ENCODE measurements around the gene MTERF2. TPM values are rescaled to one million over a fixed set of nuclear protein-coding genes. Genes with fewer than 3 reads are reported as not detected.
A peak's percentile ranks its signal among the peaks of the same experiment; 100 is the strongest.
"Not testable (repeated sequence)": the region's sequence is repeated elsewhere in the genome, so short reads cannot be mapped to it uniquely, and the experiment has no call there.

Gene MTERF2
- total RNA-seq, 1 donor from 2014 or later, result 6.9 TPM

GRCh38 chr12:107029081-107029480, 42.1 kb upstream of the MTERF2 start:
- TF ChIP-seq CTCF (IDR thresholded peaks at IDR 0.05; ENCODE audit: insufficient read depth, low read length, poor library complexity, severe bottlenecking), result no peak
- no peak overlapping the region for H3K4me3 ChIP-seq (ENCODE audit: low read depth, low read length)
- no peak for DNase-seq (ENCODE audit: low read depth)
- H3K27me3 ChIP-seq (ENCODE audit: control insufficient read depth, insufficient read depth, low read length), result no peaks in the 10 kb centered on the region
- H3K36me3 ChIP-seq (ENCODE audit: control insufficient read depth, insufficient read depth, low read length), result no peaks in the 10 kb centered on the region

- H3K27me3 ChIP-seq (ENCODE audit: control insufficient read depth, insufficient read depth, low read length), result no peaks in the 10 kb centered on the region
- H3K36me3 ChIP-seq (ENCODE audit: control insufficient read depth, insufficient read depth, low read length), result no peaks in the 10 kb centered on the region
- no peak overlapping the region for H3K4me3 ChIP-seq (ENCODE audit: low read depth, low read length)
- DNase-seq (ENCODE audit: low read depth), result peak; percentile 86
- TF ChIP-seq CTCF (IDR thresholded peaks at IDR 0.05; ENCODE audit: insufficient read depth, low read length, poor library complexity, severe bottlenecking), result no peak
These were observed 40.7 kb upstream of the MTERF2 start for GRCh38 chr12:107027636-107028053.

- no peak for TF ChIP-seq CTCF (IDR thresholded peaks at IDR 0.05; ENCODE audit: insufficient read depth, low read length, poor library complexity, severe bottlenecking)
- no peak overlapping the region for H3K4me3 ChIP-seq (ENCODE audit: low read depth, low read length)
- no peak for DNase-seq (ENCODE audit: low read depth)
- H3K36me3 ChIP-seq (ENCODE audit: control insufficient read depth, insufficient read depth, low read length), result no peaks in the 10 kb centered on the region
- H3K27me3 ChIP-seq (ENCODE audit: control insufficient read depth, insufficient read depth, low read length), result no peaks in the 10 kb centered on the region
These were observed 40.1 kb upstream of the MTERF2 start for GRCh38 chr12:107026806-107027635.

- not testable (repeated sequence) for H3K4me3 ChIP-seq (ENCODE audit: low read depth, low read length); H3K27me3 ChIP-seq (ENCODE audit: control insufficient read depth, insufficient read depth, low read length); DNase-seq (ENCODE audit: low read depth); H3K36me3 ChIP-seq (ENCODE audit: control insufficient read depth, insufficient read depth, low read length)
These were observed 39.4 kb upstream of the MTERF2 start for GRCh38 chr12:107026356-107026755.

GRCh38 chr12:107025671-107026070, 38.7 kb upstream of the MTERF2 start:
- no peak overlapping the region for H3K4me3 ChIP-seq (ENCODE audit: low read depth, low read length)
- no peak for TF ChIP-seq CTCF (IDR thresholded peaks at IDR 0.05; ENCODE audit: insufficient read depth, low read length, poor library complexity, severe bottlenecking)
- DNase-seq (ENCODE audit: low read depth), result no peak
- H3K27me3 ChIP-seq (ENCODE audit: control insufficient read depth, insufficient read depth, low read length), result no peaks in the 10 kb centered on the region
- H3K36me3 ChIP-seq (ENCODE audit: control insufficient read depth, insufficient read depth, low read length), result no peaks in the 10 kb centered on the region

- Histone ChIP-seq H3K36me3 (ENCODE audit: control insufficient read depth, insufficient read depth, low read length) (no peaks in the 10 kb centered on the region), H3K4me3 (ENCODE audit: low read depth, low read length) (no peak overlapping the region), H3K27me3 (ENCODE audit: control insufficient read depth, insufficient read depth, low read length) (no peaks in the 10 kb centered on the region)
- no peak for DNase-seq (ENCODE audit: low read depth)
- no peak for TF ChIP-seq CTCF (IDR thresholded peaks at IDR 0.05; ENCODE audit: insufficient read depth, low read length, poor library complexity, severe bottlenecking)
These were observed 32.6 kb upstream of the MTERF2 start for GRCh38 chr12:107019546-107019945.

Measured in kidney epithelial cell (primary cell).